Right cardiac atrium (tissue), 5 donors: ENCODE measurements around the gene R3HDM2. TPM values are rescaled to one million over a fixed set of nuclear protein-coding genes. Genes with fewer than 3 reads are reported as not detected.

Source experiments
- ATAC-seq, 2 donors: fragments of 200-7000 bp; cut with Tn5 transposase; one replicate each; pipeline versions ENCODE4 v1.8.0 to v1.9.1; 2020; ENCODE audit warnings: moderate library complexity in 2 of 2, mild to moderate bottlenecking in 1 of 2
- DNase-seq, 3 donors: peaks; one replicate each; pipeline ENCODE4 v3.0.0-alpha.2; 2020
- H3K27ac ChIP-seq: one replicate; pipeline ENCODE4 v1.5.1; 2013; ENCODE audit warnings: mild to moderate bottlenecking, low read length, control low read depth, moderate library complexity
- H3K27me3 ChIP-seq: one replicate; pipeline ENCODE4 v1.6.1; 2013; ENCODE audit not compliant: control insufficient read depth, insufficient read depth
- H3K4me1 ChIP-seq: one replicate; pipeline ENCODE4 v1.6.1; 2013; ENCODE audit warnings: low read length; ENCODE audit not compliant: control insufficient read depth, insufficient read depth
- H3K4me3 ChIP-seq: one replicate; pipeline ENCODE4 v1.5.1; 2013; ENCODE audit warnings: low read length, control low read depth
- H3K9me3 ChIP-seq: one replicate; pipeline ENCODE4 v1.6.1; 2013; ENCODE audit warnings: low read length; ENCODE audit not compliant: control insufficient read depth
- WGBS: extraction: QIAGEN DNeasy Blood & Tissue Kit; methylation state at CpG from one replicate; pipeline ENCODE4 v1.1.7; 2013; 5-methylcytosine and 5-hydroxymethylcytosine counted together
- intact Hi-C, 4 donors: fragments of 100-400 bp; cut with DNase I; formaldehyde crosslinking; loops; one replicate each; pipeline versions ENCODE4 v1.11.0 to v1.14.0; 2022 to 2023
- polyA plus RNA-seq: library from polyadenylated mRNA; stranded (reverse); fragments of 200-250 nt; gene quantifications from one replicate; pipeline ENCODE4 v1.2.3, GENCODE V29; 2013
- total RNA-seq, 4 donors: library from RNA; stranded (reverse); fragmentation: NEBNext Ultra II Directional; extraction: Animal tissue kit (Norgen Biotek cat#: 25700); gene quantifications; one replicate each; pipeline ENCODE4 v1.2.1, GENCODE V29; 2021
- donor health status: healthy with polysubstance abuse.
- donor health status: DM: no; HTN: yes; CAD: no.
- donor health status: DM: no; HTN: no; CAD: no.
- donor health status: DM: no; HTN: yes; CAD: no; lungs with severe emphysema.
- donor health status: DM: yes; HTN: yes; CAD: no.

R3HDM2 gene
- total and polyA plus RNA-seq, 5 donors = 23.1 to 85.2 (median 73.8) TPM

DNA sequence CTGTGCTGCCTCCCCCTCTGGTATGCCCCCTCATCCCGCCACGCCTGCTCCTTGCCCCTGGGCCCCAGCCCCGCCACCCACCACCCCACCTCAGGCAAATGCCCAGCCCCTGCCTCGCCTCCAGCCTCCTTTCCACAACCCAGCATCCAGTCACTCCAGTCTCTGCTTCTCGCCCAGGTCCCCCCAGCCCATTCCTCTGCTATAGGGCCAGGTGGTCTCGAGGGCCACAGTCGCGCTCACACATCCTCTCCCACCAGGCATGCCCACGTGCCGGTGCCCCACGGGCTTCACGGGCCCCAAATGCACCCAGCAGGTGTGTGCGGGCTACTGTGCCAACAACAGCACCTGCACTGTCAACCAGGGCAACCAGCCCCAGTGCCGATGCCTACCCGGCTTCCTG lies 220.4 kb downstream of the R3HDM2 start:
- intact Hi-C loops = no loop called here
- no peak overlapping the region for H3K27ac ChIP-seq
- H3K4me1 ChIP-seq = peaks cover 4% of the 10 kb centered on the region
- no peak for ATAC-seq
- WGBS = 94% methylated on average over 15 of the region's 15 CpGs
- peak in 1 of 3 donors; percentile 67 for DNase-seq
- no peaks in the 10 kb centered on the region for H3K9me3 ChIP-seq
- H3K27me3 ChIP-seq = no peaks in the 10 kb centered on the region
- H3K4me3 ChIP-seq = no peak overlapping the region

DNA sequence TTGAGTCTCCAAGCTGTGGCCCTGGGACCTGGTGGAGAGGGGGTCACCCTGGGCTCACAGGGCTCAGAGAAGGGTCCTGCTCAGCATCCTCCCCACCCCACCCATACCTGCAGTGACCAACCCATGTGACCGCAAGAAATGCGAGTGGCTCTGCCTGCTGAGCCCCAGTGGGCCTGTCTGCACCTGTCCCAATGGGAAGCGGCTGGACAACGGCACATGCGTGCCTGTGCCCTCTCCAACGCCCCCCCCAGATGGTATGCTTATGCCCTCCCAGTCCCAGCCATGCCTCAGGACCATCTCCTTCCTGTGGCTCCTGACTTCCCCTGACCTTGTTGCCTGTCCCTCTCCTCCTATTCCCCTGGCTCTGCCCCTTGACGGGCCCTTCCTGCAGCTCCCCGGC lies 220.9 kb downstream of the R3HDM2 start:
- intact Hi-C loops = no loop called here
- DNase-seq (peak in 1 of 3 donors; percentile 33), ATAC-seq (no peak)
- Histone ChIP-seq H3K4me3 (no peak overlapping the region), H3K9me3 (no peaks in the 10 kb centered on the region), H3K4me1 (peaks cover 4% of the 10 kb centered on the region), H3K27ac (no peak overlapping the region), H3K27me3 (no peaks in the 10 kb centered on the region)
- 90% methylated on average over 8 of the region's 8 CpGs for WGBS

DNA sequence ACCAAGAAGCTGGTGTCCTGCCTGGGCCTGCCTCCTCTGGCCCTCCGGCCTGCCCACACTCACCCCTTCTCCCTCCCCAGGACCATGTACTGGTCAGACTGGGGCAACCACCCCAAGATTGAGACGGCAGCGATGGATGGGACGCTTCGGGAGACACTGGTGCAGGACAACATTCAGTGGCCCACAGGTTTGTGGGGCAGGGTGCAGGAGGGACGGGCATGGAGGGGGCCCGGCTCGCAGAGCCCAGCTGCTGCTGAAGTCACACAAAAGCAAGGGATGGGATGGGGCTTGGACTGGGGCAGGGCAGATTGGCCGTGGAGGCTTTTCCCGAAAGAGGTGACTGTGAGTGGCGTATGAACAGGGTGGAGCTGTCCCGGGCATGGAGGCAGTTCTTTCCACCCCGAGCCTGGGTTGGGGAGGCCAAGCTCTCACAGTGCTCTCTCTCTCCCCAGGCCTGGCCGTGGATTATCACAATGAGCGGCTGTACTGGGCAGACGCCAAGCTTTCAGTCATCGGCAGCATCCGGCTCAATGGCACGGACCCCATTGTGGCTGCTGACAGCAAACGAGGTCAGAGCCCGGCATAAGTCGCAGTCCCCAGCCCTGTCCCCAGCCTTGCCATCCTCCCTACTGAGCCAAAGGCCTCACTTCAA lies 222.1 kb downstream of the R3HDM2 start:
- Histone ChIP-seq H3K4me3 (no peak overlapping the region), H3K4me1 (peaks cover 4% of the 10 kb centered on the region), H3K9me3 (no peaks in the 10 kb centered on the region), H3K27me3 (no peaks in the 10 kb centered on the region), H3K27ac (peak overlapping the region; percentile 39)
- peak; percentile 75 to 79 for ATAC-seq
- 38% methylated on average over 22 of the region's 22 CpGs for WGBS
- intact Hi-C loops = no loop called here
- peak; percentile 91 to 94 (median 93) for DNase-seq

DNA sequence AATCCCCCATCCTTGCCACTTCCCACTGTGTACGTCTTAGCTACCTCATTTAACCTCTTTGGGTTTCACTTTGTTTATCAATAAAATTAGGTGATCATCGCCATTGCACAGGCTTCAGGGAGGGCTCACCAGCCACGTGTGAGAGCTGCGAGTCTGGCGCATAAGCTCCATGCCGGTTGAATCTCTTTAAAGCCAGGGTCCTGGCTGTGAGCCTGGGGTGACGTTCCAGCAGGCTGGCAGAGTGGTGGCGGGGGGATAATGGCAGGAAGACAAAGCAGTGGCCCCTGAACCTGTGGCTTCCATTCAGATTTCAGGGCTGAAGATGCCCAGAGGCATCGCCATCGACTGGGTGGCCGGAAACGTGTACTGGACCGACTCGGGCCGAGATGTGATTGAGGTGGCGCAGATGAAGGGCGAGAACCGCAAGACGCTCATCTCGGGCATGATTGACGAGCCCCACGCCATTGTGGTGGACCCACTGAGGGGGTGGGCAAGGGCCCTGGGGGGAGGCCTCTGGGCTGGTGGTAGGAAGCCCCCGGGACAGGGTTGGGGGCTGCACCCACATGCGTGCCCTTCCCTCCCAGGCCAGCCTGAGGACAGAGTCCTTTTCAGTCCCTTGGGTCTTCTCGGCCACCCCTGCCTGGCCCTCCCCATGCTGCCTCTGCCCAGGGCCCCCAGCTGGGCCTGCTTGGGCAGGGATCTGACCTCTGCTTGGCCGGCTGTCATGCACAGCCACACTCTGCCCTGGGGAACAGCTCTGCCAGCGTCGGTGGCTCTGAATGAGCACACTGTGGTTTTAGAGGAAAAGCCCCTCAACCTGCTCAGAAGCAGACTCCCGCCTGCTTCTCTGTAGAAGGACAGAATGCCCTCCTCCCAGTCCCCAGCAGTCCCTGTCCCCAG lies 222.9 kb downstream of the R3HDM2 start:
- no peaks in the 10 kb centered on the region for H3K9me3 ChIP-seq
- no peak overlapping the region for H3K4me3 ChIP-seq
- H3K4me1 ChIP-seq = peaks cover 4% of the 10 kb centered on the region
- 84% methylated on average over 29 of the region's 29 CpGs for WGBS
- H3K27me3 ChIP-seq = no peaks in the 10 kb centered on the region
- H3K27ac ChIP-seq = no peak overlapping the region
- peak in 1 of 3 donors; percentile 63 for DNase-seq
- ATAC-seq = peak in 1 of 2 donors; percentile 0
- intact Hi-C loops = no loop called here

DNA sequence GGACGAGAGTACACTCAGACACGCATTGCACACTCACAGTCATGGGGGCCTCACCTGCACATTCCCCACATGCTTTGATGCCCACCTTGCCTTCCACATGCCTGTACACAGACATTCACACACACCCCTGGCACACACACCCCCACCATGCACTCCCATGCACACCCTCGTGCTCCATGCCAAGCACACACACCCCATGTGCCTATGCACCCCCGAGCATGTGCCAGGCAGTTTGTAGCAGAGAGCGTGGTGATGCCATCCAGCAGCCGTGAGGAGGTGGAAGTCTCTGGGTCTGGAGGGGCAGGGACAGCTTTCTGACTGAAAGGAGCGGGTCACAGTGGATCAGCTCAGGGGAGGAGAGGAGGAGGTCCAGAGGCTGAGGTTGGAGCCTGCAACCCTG lies 224.9 kb downstream of the R3HDM2 start:
- WGBS = 88% methylated on average over 7 of the region's 7 CpGs

DNA sequence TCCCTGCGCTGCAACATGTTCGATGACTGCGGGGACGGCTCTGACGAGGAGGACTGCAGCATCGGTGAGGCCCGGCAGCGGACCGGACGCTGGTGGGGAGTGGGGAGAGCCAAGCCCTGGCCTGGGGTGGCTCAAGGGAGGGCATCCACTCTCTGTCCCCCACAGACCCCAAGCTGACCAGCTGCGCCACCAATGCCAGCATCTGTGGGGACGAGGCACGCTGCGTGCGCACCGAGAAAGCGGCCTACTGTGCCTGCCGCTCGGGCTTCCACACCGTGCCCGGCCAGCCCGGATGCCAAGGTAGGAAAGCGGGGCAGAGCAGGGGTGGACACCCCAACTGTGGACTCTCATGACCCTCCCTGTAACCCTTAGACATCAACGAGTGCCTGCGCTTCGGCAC lies 225.7 kb downstream of the R3HDM2 start:
- no peaks in the 10 kb centered on the region for H3K9me3 ChIP-seq
- WGBS = 94% methylated on average over 26 of the region's 26 CpGs
- intact Hi-C loops = no loop called here

More for the DNA sequence above, 224.9 kb downstream of the R3HDM2 start:
- Histone ChIP-seq H3K27me3 (no peaks in the 10 kb centered on the region), H3K27ac (no peak overlapping the region), H3K4me3 (no peak overlapping the region), H3K4me1 (peaks cover 4% of the 10 kb centered on the region), H3K9me3 (no peaks in the 10 kb centered on the region)
- intact Hi-C loops = no loop called here
- peak in 1 of 3 donors; percentile 52 for DNase-seq
- no peak for ATAC-seq

DNA sequence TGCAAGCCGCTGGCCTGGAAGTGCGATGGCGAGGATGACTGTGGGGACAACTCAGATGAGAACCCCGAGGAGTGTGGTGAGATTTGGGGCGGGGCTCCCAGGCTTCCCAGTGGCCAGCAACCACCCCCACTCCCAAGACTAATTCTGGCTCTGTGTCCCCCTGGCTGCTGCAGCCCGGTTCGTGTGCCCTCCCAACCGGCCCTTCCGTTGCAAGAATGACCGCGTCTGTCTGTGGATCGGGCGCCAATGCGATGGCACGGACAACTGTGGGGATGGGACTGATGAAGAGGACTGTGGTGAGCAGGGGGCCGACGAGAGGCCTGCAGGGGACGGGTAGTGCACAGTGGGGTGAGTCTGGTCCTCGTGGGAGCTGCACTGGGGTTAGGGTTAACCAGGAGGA lies 226.4 kb downstream of the R3HDM2 start:
- WGBS = 88% methylated on average over 19 of the region's 19 CpGs
- H3K27ac ChIP-seq = no peak overlapping the region
- intact Hi-C loops = no loop called here

More for the DNA sequence above, 225.7 kb downstream of the R3HDM2 start:
- Histone ChIP-seq H3K4me3 (no peak overlapping the region), H3K4me1 (peaks cover 4% of the 10 kb centered on the region), H3K27me3 (no peaks in the 10 kb centered on the region), H3K27ac (no peak overlapping the region)
- DNase-seq = no peak
- no peak for ATAC-seq

DNA sequence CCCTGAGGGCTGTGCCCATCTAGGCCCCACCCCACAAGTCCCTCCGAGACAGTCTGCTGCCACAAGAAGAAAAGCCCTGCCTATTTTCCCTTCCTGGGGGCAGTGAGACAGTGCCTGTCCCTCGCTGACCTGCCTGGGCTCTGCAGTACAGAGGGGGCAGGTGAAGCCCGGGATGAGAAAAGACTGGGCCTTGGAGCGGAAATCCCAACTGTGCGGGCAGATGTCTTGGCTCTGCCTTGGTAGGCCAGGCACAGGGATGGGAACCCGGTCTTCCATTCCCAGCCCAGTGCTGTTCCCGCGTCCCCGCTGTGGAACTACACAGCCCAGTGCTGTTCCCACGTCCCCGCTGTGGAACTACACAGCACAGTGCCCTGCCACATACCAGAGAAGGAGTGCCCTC lies 227.1 kb downstream of the R3HDM2 start:
- intact Hi-C loops = no loop called here
- H3K4me3 ChIP-seq = no peak overlapping the region
- ATAC-seq (no peak), DNase-seq (no peak)
- no peak overlapping the region for H3K27ac ChIP-seq
- H3K27me3 ChIP-seq = no peaks in the 10 kb centered on the region
- WGBS = 82% methylated on average over 11 of the region's 11 CpGs
- H3K4me1 ChIP-seq = no peaks in the 10 kb centered on the region
- H3K9me3 ChIP-seq = no peaks in the 10 kb centered on the region

More for the DNA sequence above, 226.4 kb downstream of the R3HDM2 start:
- H3K4me1 ChIP-seq = peaks cover 4% of the 10 kb centered on the region
- no peaks in the 10 kb centered on the region for H3K27me3 ChIP-seq
- DNase-seq = peak in 1 of 3 donors; percentile 55
- H3K4me3 ChIP-seq = no peak overlapping the region
- H3K9me3 ChIP-seq = no peaks in the 10 kb centered on the region
- no peak for ATAC-seq

Other genes starting within 250 kb of the R3HDM2 start
- gene NXPH4, start 214.2 kb downstream of the R3HDM2 start, total RNA-seq = under 1 TPM in 3 of 4 donors, not detected in 1; 0.11 to 0.39 (median 0.29) TPM
- gene NXPH4, start 214.2 kb downstream of the R3HDM2 start, polyA plus RNA-seq = 1.2 TPM
- 10 to 100 TPM; 27.4 to 33.2 (median 29.9) TPM for gene SHMT2, start 201.3 kb downstream of the R3HDM2 start, total RNA-seq
- 17.9 TPM for gene SHMT2, start 201.3 kb downstream of the R3HDM2 start, polyA plus RNA-seq
- gene STAC3, start 179.9 kb downstream of the R3HDM2 start, total RNA-seq = 1 to 10 TPM in 3 of 4 donors, under 1 TPM in 1; 0.91 to 2.3 (median 1.6) TPM
- 1.2 TPM for gene STAC3, start 179.9 kb downstream of the R3HDM2 start, polyA plus RNA-seq
- gene INHBC, start 3.7 kb upstream of the R3HDM2 start, total RNA-seq = not detected
- not detected for gene INHBC, start 3.7 kb upstream of the R3HDM2 start, polyA plus RNA-seq
- gene INHBE, start 24.3 kb upstream of the R3HDM2 start, total RNA-seq = not detected
- gene INHBE, start 24.3 kb upstream of the R3HDM2 start, polyA plus RNA-seq = not detected
- gene GLI1, start 28.7 kb upstream of the R3HDM2 start, total RNA-seq = 1 to 10 TPM; 1.6 to 3.1 (median 2.5) TPM
- 0.59 TPM for gene GLI1, start 28.7 kb upstream of the R3HDM2 start, polyA plus RNA-seq
- 10 to 100 TPM in 1 of 4 donors, 1 to 10 TPM in 3; 4.8 to 10.2 (median 7.5) TPM for gene ARHGAP9, start 48.8 kb upstream of the R3HDM2 start, total RNA-seq
- gene ARHGAP9, start 48.8 kb upstream of the R3HDM2 start, polyA plus RNA-seq = 3.0 TPM
- gene MARS1, start 57.0 kb upstream of the R3HDM2 start, total RNA-seq = 10 to 100 TPM; 68.6 to 89.8 (median 72.8) TPM
- gene MARS1, start 57.0 kb upstream of the R3HDM2 start, polyA plus RNA-seq = 54.9 TPM
- 10 to 100 TPM; 21.8 to 34.7 (median 22.3) TPM for gene DDIT3, start 89.5 kb upstream of the R3HDM2 start, total RNA-seq
- 54.6 TPM for gene DDIT3, start 89.5 kb upstream of the R3HDM2 start, polyA plus RNA-seq
- gene MBD6, start 91.8 kb upstream of the R3HDM2 start, total RNA-seq = 10 to 100 TPM; 35.7 to 50.9 (median 41.6) TPM
- 16.4 TPM for gene MBD6, start 91.8 kb upstream of the R3HDM2 start, polyA plus RNA-seq
- gene DCTN2, start 116.1 kb upstream of the R3HDM2 start, total RNA-seq = 10 to 100 TPM; 88.6 to 92.4 (median 89.5) TPM
- gene DCTN2, start 116.1 kb upstream of the R3HDM2 start, polyA plus RNA-seq = 99.2 TPM
- gene KIF5A, start 119.0 kb upstream of the R3HDM2 start, total RNA-seq = under 1 TPM; 0.09 to 0.31 (median 0.20) TPM
- gene KIF5A, start 119.0 kb upstream of the R3HDM2 start, polyA plus RNA-seq = 0.20 TPM
- gene PIP4K2C, start 160.1 kb upstream of the R3HDM2 start, total RNA-seq = 10 to 100 TPM; 14.9 to 17.1 (median 15.6) TPM
- 8.7 TPM for gene PIP4K2C, start 160.1 kb upstream of the R3HDM2 start, polyA plus RNA-seq
- gene DTX3, start 173.8 kb upstream of the R3HDM2 start, total RNA-seq = 10 to 100 TPM; 29.3 to 44.6 (median 38.1) TPM
- gene DTX3, start 173.8 kb upstream of the R3HDM2 start, polyA plus RNA-seq = 28.9 TPM
- 10 to 100 TPM; 14.0 to 22.6 (median 18.1) TPM for gene ARHGEF25, start 180.4 kb upstream of the R3HDM2 start, total RNA-seq
- 21.3 TPM for gene ARHGEF25, start 180.4 kb upstream of the R3HDM2 start, polyA plus RNA-seq
- gene B4GALNT1, start 202.2 kb upstream of the R3HDM2 start, total RNA-seq = 1 to 10 TPM; 1.2 to 2.5 (median 2.2) TPM
- gene B4GALNT1, start 202.2 kb upstream of the R3HDM2 start, polyA plus RNA-seq = 3.3 TPM